ENCODE measurements around the gene F2.

- TF ChIP-seq, protein P1, sequence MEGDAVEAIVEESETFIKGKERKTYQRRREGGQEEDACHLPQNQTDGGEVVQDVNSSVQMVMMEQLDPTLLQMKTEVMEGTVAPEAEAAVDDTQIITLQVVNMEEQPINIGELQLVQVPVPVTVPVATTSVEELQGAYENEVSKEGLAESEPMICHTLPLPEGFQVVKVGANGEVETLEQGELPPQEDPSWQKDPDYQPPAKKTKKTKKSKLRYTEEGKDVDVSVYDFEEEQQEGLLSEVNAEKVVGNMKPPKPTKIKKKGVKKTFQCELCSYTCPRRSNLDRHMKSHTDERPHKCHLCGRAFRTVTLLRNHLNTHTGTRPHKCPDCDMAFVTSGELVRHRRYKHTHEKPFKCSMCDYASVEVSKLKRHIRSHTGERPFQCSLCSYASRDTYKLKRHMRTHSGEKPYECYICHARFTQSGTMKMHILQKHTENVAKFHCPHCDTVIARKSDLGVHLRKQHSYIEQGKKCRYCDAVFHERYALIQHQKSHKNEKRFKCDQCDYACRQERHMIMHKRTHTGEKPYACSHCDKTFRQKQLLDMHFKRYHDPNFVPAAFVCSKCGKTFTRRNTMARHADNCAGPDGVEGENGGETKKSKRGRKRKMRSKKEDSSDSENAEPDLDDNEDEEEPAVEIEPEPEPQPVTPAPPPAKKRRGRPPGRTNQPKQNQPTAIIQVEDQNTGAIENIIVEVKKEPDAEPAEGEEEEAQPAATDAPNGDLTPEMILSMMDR (IDR thresholded peaks at IDR 0.05) = no peak
- no peak for TF ChIP-seq POLR2A (IDR thresholded peaks at IDR 0.05)
Observed at GRCh38 chr11:46719543-46720218, 668 bp downstream of the F2 start.

All from heart left ventricle (tissue), 13 donors.